Measurements from ENCODE around the gene ZNF521.

The ZNF521 gene

DNA sequence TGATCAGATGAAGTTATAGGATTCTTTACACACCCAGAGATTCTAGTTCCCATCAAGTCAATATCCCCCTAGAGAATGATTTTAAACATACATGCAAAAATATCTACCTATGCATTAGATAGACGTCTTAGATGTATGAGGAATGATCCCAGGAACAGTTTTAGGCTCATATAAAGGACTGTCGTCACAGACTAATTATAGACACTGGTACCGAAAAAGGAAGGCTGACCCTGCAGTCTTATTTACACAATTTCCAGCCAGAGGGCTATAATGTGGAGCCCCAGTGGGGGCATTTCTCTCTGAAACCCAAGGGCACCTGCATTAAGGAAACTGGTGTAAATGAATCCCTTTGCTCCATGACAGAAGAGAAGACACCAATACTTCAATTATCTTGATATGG lies 170.4 kb downstream of the ZNF521 start:
- TF ChIP-seq, protein P1, sequence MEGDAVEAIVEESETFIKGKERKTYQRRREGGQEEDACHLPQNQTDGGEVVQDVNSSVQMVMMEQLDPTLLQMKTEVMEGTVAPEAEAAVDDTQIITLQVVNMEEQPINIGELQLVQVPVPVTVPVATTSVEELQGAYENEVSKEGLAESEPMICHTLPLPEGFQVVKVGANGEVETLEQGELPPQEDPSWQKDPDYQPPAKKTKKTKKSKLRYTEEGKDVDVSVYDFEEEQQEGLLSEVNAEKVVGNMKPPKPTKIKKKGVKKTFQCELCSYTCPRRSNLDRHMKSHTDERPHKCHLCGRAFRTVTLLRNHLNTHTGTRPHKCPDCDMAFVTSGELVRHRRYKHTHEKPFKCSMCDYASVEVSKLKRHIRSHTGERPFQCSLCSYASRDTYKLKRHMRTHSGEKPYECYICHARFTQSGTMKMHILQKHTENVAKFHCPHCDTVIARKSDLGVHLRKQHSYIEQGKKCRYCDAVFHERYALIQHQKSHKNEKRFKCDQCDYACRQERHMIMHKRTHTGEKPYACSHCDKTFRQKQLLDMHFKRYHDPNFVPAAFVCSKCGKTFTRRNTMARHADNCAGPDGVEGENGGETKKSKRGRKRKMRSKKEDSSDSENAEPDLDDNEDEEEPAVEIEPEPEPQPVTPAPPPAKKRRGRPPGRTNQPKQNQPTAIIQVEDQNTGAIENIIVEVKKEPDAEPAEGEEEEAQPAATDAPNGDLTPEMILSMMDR (IDR thresholded peaks at IDR 0.05; ENCODE audit: low read depth, low read length) = no peak
- H3K4me3 ChIP-seq (replicated peaks in 1 of 2; ENCODE audit: low read depth in 2 of 2, low read length in 2 of 2) = no peak overlapping the region
- no peak for DNase-seq (ENCODE audit: low read depth in 2 of 2)

DNA sequence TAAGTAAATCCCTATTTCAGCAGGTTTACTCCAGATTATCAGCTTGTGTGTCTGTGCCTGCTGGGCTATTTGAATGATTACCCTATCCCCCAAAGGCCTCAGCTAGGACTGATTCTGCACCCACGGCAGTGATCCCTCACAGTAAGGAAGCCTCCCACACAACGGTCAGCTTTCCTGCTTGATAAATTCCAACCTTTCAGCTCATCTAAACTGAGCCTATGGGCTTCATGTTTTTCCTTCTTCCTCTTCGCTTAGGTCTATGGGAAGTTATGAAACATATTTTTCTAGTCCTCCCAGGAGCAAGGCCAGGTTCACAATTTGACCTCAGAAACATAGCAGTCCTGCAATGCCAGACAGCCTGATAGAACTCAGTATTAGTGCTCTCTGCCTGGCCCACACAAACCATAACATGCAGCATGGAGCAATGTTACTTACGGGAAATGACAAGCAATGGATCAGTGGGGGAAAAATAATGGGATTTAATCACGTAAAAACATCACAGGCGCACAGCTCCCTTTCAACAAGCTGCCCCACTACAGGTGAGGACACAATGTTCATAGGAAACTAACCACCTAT lies 170.9 kb downstream of the ZNF521 start:
- TF ChIP-seq, protein P1 (IDR thresholded peaks at IDR 0.05; ENCODE audit: low read depth, low read length) = no peak
- DNase-seq (ENCODE audit: low read depth in 2 of 2) = peak in 1 of 2 donors; percentile 29
- H3K4me3 ChIP-seq (replicated peaks in 1 of 2; ENCODE audit: low read depth in 2 of 2, low read length in 2 of 2) = no peak overlapping the region

DNA sequence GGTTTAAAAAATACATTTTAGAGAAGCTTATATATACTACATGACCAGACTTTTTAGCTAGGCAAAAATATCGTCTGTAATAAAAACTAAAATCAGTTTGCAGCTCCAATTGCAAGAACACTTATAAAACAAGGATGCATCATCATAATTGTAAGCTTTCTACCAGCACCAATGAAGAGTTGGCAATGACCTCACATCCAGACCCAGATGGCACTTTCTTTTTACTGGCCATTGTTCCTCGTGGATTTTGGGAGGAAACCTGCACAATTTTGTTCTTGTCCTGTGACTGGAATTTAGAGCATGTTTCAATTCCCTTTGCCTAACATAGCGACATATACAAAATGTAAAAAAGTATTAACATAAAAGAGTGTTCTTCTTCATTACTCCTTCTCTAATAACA lies 174.3 kb downstream of the ZNF521 start:
- TF ChIP-seq, protein P1 (IDR thresholded peaks at IDR 0.05; ENCODE audit: low read depth, low read length) = no peak
- no peak overlapping the region for H3K4me3 ChIP-seq (replicated peaks in 1 of 2; ENCODE audit: low read depth in 2 of 2, low read length in 2 of 2)
- no peak for DNase-seq (ENCODE audit: low read depth in 2 of 2)

DNA sequence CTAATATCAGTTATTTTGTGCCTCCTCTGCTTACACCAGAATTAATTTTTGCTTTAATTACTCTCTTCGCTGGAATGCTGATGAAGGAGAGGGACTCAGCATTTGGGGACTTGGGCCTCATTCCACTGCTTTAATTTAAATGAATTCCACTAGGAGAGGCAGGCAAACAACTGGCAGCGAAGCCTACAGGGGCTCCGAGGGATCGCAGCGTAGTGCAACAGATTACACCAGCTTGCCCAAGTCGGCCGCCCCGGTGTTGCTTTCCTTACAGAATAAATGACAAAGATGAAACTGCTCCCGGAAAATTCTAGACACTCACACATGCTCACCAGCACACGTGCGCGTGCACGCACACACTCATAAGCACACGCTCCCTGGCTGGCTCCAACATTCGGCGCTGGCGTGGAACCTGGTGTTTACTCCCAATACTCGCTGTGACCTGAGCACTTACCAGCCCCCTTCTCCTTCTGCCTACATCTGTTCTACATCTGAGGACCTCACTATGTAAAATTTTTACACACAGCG lies 175.4 kb downstream of the ZNF521 start:
- DNase-seq (ENCODE audit: low read depth in 2 of 2) = no peak
- TF ChIP-seq, protein P1 (IDR thresholded peaks at IDR 0.05; ENCODE audit: low read depth, low read length) = no peak

DNA sequence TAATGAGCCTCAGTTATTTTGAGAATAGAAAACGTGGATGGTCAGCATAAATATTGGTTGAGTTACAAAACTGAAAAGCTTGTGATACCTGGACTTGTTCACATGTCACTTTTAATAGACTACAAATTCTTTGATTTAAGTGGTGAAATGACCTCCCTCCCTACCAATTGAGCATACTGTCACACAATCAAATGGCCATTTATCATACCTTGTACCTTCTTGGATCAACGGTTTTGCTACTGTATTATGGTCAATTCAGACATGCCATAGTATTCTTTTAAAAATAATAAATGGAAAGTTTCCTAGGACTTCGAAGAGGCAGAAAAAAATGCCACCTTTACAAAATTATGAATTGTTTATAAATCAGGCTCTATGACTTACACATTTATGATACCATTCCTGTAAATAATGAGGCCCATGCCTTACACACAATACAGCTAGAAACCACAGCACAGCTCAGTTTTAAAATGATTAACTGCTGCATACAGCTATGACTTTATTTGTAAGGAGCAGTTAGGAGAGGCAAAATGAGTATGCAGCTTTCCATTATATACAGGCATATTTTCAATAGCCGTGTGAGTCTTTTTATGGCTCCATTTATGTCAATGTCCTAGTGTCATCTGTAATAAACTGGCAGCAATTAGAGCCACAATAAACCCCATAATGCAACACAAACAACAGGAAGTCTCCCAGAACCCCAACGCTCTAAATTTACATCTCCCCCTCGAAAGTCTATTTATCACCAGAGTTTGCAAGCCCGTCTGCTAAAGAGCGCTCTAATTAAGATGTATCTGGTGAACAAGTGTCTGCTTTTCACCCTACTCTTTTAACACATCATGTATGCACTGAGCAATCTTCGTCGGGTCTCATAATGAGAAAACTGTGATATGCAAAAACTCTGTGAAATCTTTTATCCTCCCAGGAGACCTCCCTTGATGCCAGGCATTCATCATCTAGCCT lies 176.1 kb downstream of the ZNF521 start:
- H3K4me3 ChIP-seq (replicated peaks in 1 of 2; ENCODE audit: low read depth in 2 of 2, low read length in 2 of 2) = no peak overlapping the region
- TF ChIP-seq, protein P1 (IDR thresholded peaks at IDR 0.05; ENCODE audit: low read depth, low read length) = no peak
- DNase-seq (ENCODE audit: low read depth in 2 of 2) = no peak

More for the DNA sequence above, 175.4 kb downstream of the ZNF521 start:
- H3K4me3 ChIP-seq (replicated peaks in 1 of 2; ENCODE audit: low read depth in 2 of 2, low read length in 2 of 2) = no peak overlapping the region

DNA sequence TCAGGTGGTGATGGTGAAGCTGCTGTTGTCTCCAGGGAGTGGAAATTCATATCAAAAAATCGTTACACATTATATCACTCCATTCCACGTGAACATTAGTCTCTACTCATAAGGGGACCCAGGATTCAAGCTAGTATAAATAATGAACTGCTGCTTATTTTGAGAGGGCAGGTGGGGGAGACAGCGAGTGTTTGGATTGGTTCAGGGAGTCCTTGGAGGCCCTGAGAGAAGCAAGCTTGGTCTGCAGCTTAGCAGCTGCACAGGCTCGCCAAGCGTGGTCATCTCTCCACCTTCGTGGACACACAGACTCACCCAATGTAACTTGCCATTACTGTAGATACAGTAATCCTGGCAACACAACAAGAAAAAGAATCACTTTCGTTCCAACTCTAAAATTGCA lies 177.6 kb downstream of the ZNF521 start:
- no peak overlapping the region for H3K4me3 ChIP-seq (replicated peaks in 1 of 2; ENCODE audit: low read depth in 2 of 2, low read length in 2 of 2)
- TF ChIP-seq, protein P1 (IDR thresholded peaks at IDR 0.05; ENCODE audit: low read depth, low read length) = no peak
- no peak for DNase-seq (ENCODE audit: low read depth in 2 of 2)
